Measurements from ENCODE around the gene HTRA2.

DNA sequence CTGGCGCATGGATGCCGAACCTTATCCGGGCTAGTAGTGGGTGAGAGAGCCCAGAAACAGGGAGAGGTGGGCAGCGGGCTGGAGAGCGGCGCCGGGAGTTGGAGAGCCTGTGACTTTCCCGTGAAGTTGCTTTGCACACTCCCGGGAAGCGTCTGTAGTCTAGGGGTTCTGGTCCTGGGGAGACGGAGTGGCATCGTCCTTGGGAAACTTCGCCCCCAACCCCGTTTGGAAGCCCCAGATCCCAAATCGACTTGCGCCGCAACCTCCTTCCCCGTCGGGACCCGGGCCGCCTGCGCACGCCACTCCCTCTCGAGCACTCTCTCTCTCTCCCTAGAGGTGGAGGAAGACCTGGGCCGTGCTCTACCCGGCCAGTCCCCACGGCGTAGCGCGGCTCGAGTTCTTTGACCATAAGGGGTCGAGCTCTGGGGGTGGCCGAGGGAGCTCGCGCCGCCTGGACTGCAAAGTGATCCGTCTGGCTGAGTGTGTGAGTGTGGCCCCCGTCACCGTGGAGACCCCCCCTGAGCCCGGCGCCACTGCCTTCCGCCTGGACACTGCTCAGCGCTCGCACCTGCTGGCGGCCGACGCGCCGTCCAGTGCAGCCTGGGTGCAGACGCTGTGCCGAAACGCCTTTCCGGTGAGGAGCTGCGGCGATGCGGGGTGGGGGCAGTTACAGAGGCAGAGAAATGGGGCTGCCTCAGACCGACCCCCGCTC is 25.2 kb downstream of the HTRA2 start:
- TF ChIP-seq, protein P1, sequence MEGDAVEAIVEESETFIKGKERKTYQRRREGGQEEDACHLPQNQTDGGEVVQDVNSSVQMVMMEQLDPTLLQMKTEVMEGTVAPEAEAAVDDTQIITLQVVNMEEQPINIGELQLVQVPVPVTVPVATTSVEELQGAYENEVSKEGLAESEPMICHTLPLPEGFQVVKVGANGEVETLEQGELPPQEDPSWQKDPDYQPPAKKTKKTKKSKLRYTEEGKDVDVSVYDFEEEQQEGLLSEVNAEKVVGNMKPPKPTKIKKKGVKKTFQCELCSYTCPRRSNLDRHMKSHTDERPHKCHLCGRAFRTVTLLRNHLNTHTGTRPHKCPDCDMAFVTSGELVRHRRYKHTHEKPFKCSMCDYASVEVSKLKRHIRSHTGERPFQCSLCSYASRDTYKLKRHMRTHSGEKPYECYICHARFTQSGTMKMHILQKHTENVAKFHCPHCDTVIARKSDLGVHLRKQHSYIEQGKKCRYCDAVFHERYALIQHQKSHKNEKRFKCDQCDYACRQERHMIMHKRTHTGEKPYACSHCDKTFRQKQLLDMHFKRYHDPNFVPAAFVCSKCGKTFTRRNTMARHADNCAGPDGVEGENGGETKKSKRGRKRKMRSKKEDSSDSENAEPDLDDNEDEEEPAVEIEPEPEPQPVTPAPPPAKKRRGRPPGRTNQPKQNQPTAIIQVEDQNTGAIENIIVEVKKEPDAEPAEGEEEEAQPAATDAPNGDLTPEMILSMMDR (IDR thresholded peaks at IDR 0.05 in 2 of 3, conservative IDR thresholded peaks at IDR 0.05 in 1 of 3; ENCODE audit: insufficient read depth in 2 of 3, low read depth in 1 of 3, low read length in 3 of 3) = no peak
- TF ChIP-seq HNRNPL (IDR thresholded peaks at IDR 0.05; ENCODE audit: low read depth, low read length) = no peak
- TF ChIP-seq GTF2E2 (tag; IDR thresholded peaks at IDR 0.05) = no peak

Data from K562 (cell line).